Upper lobe of left lung (tissue), 6 donors: ENCODE data around the gene MALRD1. TPM values are rescaled to one million over a fixed set of nuclear protein-coding genes. Genes with fewer than 3 reads are reported as not detected.

Source experiments
- ATAC-seq, 2 donors: fragments of 200-7000 bp; cut with Tn5 transposase; one replicate each; pipeline ENCODE4 v1.9.1; 2022; ENCODE audit warnings: mild to moderate bottlenecking in 2 of 2, moderate library complexity in 2 of 2; ENCODE audit not compliant: low FRiP score in 2 of 2
- DNase-seq, 2 donors: peaks; one replicate each; pipeline ENCODE4 v3.0.0-alpha.2; 2019 to 2020
- H3K27ac ChIP-seq, 4 donors: fragments of 200-600 bp; sonication (generic); one replicate each; pipeline ENCODE4 v1.5.1; 2016 to 2019
- H3K27me3 ChIP-seq, 4 donors: fragments of 200-600 bp; sonication (generic); one replicate each; pipeline ENCODE4 v1.5.1; 2017 to 2019
- H3K36me3 ChIP-seq, 4 donors: fragments of 200-600 bp; sonication (generic); one replicate each; pipeline ENCODE4 v1.5.1; 2016 to 2019
- H3K4me1 ChIP-seq, 4 donors: fragments of 200-600 bp; sonication (generic); one replicate each; pipeline ENCODE4 v1.5.1; 2018 to 2019
- H3K4me3 ChIP-seq, 4 donors: fragments of 200-600 bp; sonication (generic); one replicate each; pipeline ENCODE4 v1.5.1; 2017 to 2019; ENCODE audit warnings: mild to moderate bottlenecking in 2 of 4, moderate library complexity in 1 of 4
- H3K9me3 ChIP-seq, 4 donors: fragments of 200-600 bp; sonication (generic); one replicate each; pipeline ENCODE4 v1.5.1; 2018 to 2019
- CTCF ChIP-seq, 6 experiments: fragments of 450-650 bp in 4 of 6; fragments of 200-600 bp in 2 of 6; sonication (generic) in 2 of 6; IDR thresholded peaks; one replicate each; pipeline ENCODE4 v1.5.1; 2016 to 2019; ENCODE audit warnings: antibody characterized with exemption in 6 of 6
- EP300 ChIP-seq, 4 donors: sonication (generic); formaldehyde crosslinking; IDR thresholded peaks; one replicate each; pipeline ENCODE4 v1.5.1; 2017; ENCODE audit warnings: antibody characterized with exemption in 4 of 4, control low read depth in 2 of 4
- POLR2A ChIP-seq, 4 donors: fragments of 450-650 bp; IDR thresholded peaks; one replicate each; pipeline ENCODE4 v1.5.1; 2016 to 2017; ENCODE audit warnings: antibody characterized with exemption in 4 of 4, mild to moderate bottlenecking in 2 of 4
- POLR2AphosphoS5 ChIP-seq, 2 donors: sonication (generic); formaldehyde crosslinking; IDR thresholded peaks; one replicate each; pipeline ENCODE4 v1.5.1; 2017; ENCODE audit warnings: antibody characterized with exemption in 2 of 2
- WGBS, 2 donors: methylation state at CpG; one replicate each; pipeline ENCODE4 v1.1.5; 2017 to 2018; 5-methylcytosine and 5-hydroxymethylcytosine counted together
- total RNA-seq, 6 donors: library from RNA; depleted of rRNA in 4 of 6; stranded (reverse); fragments of >200 nt in 4 of 6; gene quantifications; one replicate each; pipeline versions ENCODE4 v1.1.0 to v1.2.1, GENCODE V29; 2016 to 2021
- donor health status: DM: no; HTN: no; CAD: no; lungs with moderate emphysema.
- donor health status: DM: no; HTN: yes; CAD: no; lungs with severe emphysema.

The MALRD1 gene
- total RNA-seq, 6 donors from 2014 or later: 2.7 to 21.0 (median 7.5) TPM

- H3K4me3 ChIP-seq: no peak overlapping the region
These were observed 253.5 kb downstream of the MALRD1 start for GRCh38 chr10:19302117-19302516.

GRCh38 chr10:19310066-19310465 is 261.5 kb downstream of the MALRD1 start:
- Histone ChIP-seq H3K9me3 (no peaks in the 10 kb centered on the region), H3K4me3 (no peak overlapping the region), H3K36me3 (no peaks in the 10 kb centered on the region), H3K4me1 (no peaks in the 10 kb centered on the region), H3K27me3 (no peaks in the 10 kb centered on the region), H3K27ac (no peak overlapping the region)
- TF ChIP-seq CTCF (IDR thresholded peaks at IDR 0.05) (no peak), EP300 (IDR thresholded peaks at IDR 0.05) (no peak), POLR2A (IDR thresholded peaks at IDR 0.05) (no peak), POLR2AphosphoS5 (IDR thresholded peaks at IDR 0.05) (no peak)
- ATAC-seq (no peak), DNase-seq (no peak)
- 53 to 62% methylated on average over 5 of the region's 5 CpGs for WGBS, 2 donors

More at GRCh38 chr10:19302117-19302516, 253.5 kb downstream of the MALRD1 start:
- Histone ChIP-seq H3K9me3 (no peaks in the 10 kb centered on the region), H3K27me3 (no peaks in the 10 kb centered on the region), H3K4me1 (no peaks in the 10 kb centered on the region), H3K27ac (no peak overlapping the region), H3K36me3 (no peaks in the 10 kb centered on the region)
- ATAC-seq: no peak
- DNase-seq: no peak
- TF ChIP-seq CTCF (IDR thresholded peaks at IDR 0.05) (no peak), EP300 (IDR thresholded peaks at IDR 0.05) (no peak), POLR2A (IDR thresholded peaks at IDR 0.05) (no peak), POLR2AphosphoS5 (IDR thresholded peaks at IDR 0.05) (no peak)
- 93 to 96% methylated on average over 4 of the region's 4 CpGs for WGBS, 2 donors

GRCh38 chr10:19316204-19316870 is 267.7 kb downstream of the MALRD1 start:
- TF ChIP-seq EP300 (IDR thresholded peaks at IDR 0.05) (no peak), CTCF (IDR thresholded peaks at IDR 0.05) (no peak), POLR2AphosphoS5 (IDR thresholded peaks at IDR 0.05) (no peak), POLR2A (IDR thresholded peaks at IDR 0.05) (no peak)
- ATAC-seq: no peak
- Histone ChIP-seq H3K27me3 (no peaks in the 10 kb centered on the region), H3K9me3 (no peaks in the 10 kb centered on the region), H3K36me3 (no peaks in the 10 kb centered on the region), H3K27ac (no peak overlapping the region), H3K4me3 (no peak overlapping the region), H3K4me1 (no peaks in the 10 kb centered on the region)
- DNase-seq: no peak
- WGBS, 2 donors: 89 to 93% methylated on average over 3 of the region's 3 CpGs

- no peak overlapping the region for H3K27ac ChIP-seq
- ATAC-seq (no peak), DNase-seq (no peak)
- no peaks in the 10 kb centered on the region for H3K9me3 ChIP-seq
- TF ChIP-seq POLR2A (IDR thresholded peaks at IDR 0.05) (no peak), POLR2AphosphoS5 (IDR thresholded peaks at IDR 0.05) (no peak), EP300 (IDR thresholded peaks at IDR 0.05) (no peak), CTCF (IDR thresholded peaks at IDR 0.05) (no peak)
- H3K27me3 ChIP-seq: no peaks in the 10 kb centered on the region
- H3K4me3 ChIP-seq: no peak overlapping the region
- no peaks in the 10 kb centered on the region for H3K4me1 ChIP-seq
- WGBS, 2 donors: 92 to 93% methylated on average over 1 of the region's 1 CpG
- H3K36me3 ChIP-seq: no peaks in the 10 kb centered on the region
These were observed 269.4 kb downstream of the MALRD1 start for GRCh38 chr10:19317952-19318351.

- DNase-seq (no peak), ATAC-seq (no peak)
- whole genome bisulfite sequencing, 2 donors: 78 to 79% methylated on average over 4 of the region's 4 CpGs
- H3K4me1 ChIP-seq: no peaks in the 10 kb centered on the region
- H3K9me3 ChIP-seq: no peaks in the 10 kb centered on the region
- TF ChIP-seq POLR2AphosphoS5 (IDR thresholded peaks at IDR 0.05): no peak
- no peak for TF ChIP-seq EP300 (IDR thresholded peaks at IDR 0.05)
- TF ChIP-seq CTCF (IDR thresholded peaks at IDR 0.05): no peak
- no peak for TF ChIP-seq POLR2A (IDR thresholded peaks at IDR 0.05)
- no peaks in the 10 kb centered on the region for H3K36me3 ChIP-seq
- H3K27ac ChIP-seq: no peak overlapping the region
- no peaks in the 10 kb centered on the region for H3K27me3 ChIP-seq
- H3K4me3 ChIP-seq: no peak overlapping the region
These were observed 277.0 kb downstream of the MALRD1 start for GRCh38 chr10:19325581-19325980.
